Measurements from ENCODE around the gene HECW1.

DNA sequence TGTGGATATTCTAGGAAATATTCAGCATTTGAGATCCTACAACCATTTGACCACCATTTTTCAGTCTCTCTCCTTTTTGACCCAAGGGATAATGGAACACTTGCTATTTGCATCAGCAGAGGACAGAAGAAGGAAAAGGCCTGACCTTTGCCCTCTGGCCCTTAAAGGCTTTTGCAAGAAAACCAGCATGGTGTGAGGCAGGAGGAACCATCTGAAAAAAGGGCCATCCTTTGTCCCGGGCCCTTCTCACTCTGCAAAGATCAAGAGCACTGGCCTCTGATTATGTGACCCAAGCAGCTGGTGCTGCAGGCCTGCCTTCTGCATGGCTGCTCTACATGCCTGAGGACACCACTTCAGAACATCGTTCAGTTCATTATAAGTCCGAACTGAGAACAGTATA, 337.1 kb downstream of the HECW1 start:
- TF ChIP-seq EZH2 (IDR thresholded peaks at IDR 0.05) (no peak), POLR2AphosphoS5 (IDR thresholded peaks at IDR 0.05; ENCODE audit: borderline replicate concordance, low read depth, low read length) (no peak), FOXP2 (optimal IDR thresholded peaks at IDR 0.05; ENCODE audit: control extremely low read depth, extremely low read length, insufficient read depth) (no peak)

All from SK-N-MC (cell line).